Kidney capillary endothelial cell (primary cell): ENCODE results near the gene PPIG.
A peak's percentile ranks its signal among the peaks of the same experiment; 100 is the strongest.
"Not testable (repeated sequence)": the region's sequence is repeated elsewhere in the genome, so short reads cannot be mapped to it uniquely, and the experiment has no call there.

ENCODE experiments used
- DNase-seq: peaks from one replicate; pipeline ENCODE4 v3.0.0-alpha.2; 2018; ENCODE audit warnings: low spot score

PPIG gene

DNA sequence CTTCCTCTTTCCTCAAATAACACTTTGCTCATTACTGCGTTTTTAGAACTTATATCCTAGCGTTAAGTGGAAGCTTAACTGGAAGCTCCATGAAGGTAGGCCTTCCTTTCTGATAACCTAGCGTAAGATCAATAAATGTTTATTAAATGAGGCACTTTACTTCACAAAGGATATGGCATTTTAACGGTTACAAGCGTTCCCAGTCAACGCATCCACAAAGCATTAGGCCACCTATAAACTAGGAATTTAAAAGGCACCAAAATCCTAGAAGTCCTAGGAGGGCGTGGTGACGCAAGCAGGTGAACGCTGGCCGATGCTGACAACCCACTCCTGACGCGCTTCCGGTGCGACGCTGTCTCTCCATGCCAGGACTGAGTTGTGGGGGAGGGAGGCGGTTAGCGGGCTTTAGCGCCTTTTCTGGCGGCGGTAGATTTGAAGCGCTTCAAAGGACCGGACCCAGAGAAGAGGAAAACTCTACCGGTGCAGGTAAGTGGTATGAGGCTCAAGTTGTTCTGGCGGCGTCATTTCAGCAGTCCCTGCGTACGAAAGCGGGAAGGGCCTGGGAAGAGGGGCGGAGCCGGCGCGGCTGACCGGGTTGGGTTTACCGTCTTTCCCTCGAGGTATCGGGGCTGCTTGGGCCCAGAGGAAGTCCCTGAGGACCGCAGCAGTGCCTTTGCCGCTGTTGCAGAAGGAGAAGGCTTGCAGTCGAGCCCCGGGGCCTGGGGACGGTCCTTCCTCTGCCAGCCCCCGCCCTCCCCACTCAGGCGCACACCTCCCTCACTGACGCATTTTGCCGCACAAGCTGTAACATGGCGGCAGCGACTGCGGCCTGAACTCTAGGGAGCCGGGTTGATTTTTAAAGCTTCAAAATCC lies at the start of gene PPIG:
Gene PPIG, plus strand, starts transcription at position 347 of the 873 bp plus-strand sequence. CDS start 19,691 bp downstream, outside the sequence.
- DNase-seq: peak; percentile 84

DNA sequence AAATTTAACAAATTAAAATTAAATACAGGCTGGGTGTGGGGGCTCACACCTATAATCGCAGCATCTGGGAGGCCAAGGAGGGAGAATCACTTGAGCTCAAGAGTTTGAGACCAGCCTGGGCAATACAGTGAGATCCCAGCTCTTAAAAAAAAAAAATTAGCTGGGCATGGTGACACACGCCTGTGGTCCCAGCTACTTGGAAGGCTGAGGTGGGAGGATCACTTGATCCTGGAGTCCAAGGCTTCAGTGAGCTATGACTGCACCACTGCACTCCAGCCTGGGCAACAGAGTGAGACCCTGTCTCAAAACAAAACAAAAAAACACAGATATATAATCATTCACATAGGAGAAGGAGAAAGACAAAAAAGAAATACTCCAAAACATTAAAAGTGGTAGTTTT lies 44.7 kb upstream of the PPIG start:
- not testable (repeated sequence) for DNase-seq

DNA sequence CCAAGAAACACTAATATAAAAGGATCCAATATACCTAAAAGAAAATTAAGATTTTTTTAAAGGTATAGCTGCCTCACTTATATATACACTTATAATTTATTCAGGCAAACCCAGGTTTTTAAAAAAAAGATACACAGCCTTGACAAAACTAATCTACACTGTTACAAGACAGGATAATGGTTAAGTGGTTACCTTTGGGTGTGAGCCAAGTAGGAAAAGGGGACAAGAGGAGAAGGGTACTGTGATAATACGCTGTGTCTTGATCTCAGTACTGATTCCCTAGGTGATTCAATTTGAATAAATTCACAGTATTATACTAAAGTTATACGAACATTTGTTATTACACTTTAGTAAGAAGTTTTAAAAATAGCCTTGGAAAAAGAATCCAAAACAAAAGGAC lies 44.0 kb upstream of the PPIG start:
- no peak for DNase-seq

DNA sequence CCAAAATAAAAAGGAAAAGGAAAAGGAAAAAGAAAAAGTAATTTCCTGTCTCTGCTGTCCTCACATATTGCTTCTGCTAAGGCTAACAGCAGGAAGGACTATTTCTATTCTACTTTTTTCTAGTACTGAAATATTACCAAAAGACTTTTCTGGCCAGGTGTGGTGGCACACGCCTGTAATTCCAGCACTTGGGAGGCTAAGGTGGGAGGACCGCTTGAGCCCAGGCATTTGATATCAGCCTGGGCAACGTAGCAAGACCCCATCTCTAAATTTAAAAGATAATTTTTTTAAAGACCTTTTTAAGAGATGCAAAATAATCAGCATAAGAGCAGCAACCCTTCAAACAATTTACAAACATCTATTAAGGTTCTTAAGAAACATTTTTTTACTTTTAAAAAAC lies 41.7 kb upstream of the PPIG start:
- no peak for DNase-seq

DNA sequence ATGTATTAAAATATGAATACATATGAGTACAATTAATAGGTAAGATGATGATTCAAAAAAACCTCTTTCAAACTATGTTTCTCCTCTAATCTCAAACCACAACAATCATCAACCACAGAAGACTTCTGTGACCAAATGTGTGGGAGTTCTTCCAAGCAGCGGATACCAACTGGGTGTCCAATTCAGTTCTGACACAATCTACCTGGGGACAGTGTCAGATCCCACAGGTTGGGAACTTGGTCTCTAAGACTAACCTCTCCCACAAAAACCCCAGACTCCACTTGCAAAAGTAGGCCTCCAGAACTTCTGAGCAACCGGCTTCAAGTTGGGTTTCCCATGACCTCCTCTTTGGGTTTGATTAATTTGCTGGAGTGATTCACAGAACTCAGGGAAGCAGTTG lies 37.4 kb upstream of the PPIG start:
- no peak for DNase-seq

DNA sequence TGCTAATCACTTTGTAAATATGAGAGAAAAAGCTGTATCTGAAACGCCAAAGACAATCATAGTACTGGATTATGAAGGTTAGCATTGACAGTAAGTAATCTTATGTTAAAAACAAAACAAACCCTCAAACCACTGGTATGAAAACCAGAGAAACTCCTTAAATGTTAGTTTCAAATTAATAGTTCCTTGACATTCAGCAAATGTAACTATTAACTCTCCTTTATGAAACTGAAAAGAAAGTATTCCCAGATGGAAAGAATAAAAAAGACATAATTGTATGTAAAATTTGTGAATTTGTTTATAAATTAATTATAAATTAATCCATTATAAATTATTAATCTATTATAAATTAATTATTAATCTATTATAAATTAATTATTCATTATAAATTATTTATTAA lies 22.8 kb upstream of the PPIG start:
- DNase-seq: no peak

DNA sequence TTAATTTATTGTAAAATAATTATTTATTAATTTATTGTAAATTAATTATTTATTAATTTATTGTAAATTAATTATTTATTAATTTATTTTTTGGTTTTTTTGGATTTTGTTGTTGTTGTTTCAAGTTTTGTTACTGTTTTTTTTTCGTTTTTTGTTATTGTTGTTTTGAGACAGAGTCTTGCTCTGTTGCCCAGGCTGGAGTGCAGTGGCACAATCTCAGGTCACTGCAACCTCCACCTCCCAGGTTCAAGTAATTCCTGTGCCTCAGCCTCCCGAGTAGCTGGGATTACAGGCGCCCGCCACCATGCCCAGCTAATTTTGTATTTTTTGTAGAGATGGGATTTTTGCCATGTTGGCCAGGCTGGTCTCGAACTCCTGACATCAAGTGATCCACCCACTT lies 22.1 kb upstream of the PPIG start:
- not testable (repeated sequence) for DNase-seq

DNA sequence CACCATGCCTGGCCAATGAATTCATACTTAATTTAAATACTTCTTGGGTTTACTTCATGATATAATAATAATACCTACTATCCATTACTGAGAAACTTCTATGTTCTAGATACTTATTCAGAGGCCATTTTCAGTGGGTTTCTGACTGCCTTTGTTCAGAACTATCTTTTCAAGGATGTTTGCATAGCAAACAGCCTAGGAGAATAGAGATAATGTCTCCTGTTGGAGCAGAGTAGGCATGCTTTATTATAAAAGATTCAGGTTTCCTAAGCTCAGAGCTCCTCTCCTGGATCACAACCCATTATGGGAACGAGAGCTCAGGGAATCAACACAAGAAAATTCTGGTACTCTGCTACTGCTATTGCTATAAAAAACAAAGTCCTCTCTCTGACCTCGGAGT lies 21.6 kb upstream of the PPIG start:
- DNase-seq: no peak

DNA sequence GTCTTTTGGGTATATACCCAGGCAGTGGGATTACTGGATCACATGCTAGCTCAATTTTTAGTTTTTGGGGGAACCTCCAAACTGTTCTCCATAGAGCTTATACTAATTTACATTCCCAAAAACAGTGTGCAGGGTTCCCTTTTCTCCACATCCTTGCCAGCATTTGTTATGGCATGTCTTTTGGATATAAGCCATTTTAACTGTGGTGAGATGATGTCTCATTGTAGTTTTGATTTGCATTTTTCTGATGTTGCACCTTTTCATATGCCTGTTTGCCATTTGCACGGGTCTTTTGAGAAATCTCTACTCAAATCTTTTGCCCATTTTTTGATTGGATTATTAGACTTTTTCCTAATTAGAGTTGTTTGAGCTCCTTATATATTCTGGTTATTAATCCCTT lies 18.5 kb upstream of the PPIG start:
- DNase-seq: no peak

DNA sequence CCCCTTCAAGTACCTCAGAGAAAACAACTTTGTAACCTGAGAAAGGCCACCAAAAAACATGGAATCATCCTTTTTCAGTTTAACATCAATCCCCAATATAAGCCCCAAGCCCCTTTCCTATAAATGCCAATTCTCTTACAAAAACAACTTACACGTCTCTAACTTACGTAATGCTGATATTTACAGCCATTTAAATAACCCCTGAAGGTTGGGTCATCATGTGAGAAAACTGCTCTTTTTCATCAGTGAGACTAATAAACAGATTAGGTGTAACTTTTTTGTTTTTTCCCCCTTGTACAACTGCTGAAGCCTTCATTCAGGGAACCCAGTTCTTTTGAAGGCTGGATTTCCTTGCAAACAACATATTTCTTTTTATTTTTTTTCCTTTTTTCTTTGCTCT lies 14.2 kb upstream of the PPIG start:
- DNase-seq: no peak

DNA sequence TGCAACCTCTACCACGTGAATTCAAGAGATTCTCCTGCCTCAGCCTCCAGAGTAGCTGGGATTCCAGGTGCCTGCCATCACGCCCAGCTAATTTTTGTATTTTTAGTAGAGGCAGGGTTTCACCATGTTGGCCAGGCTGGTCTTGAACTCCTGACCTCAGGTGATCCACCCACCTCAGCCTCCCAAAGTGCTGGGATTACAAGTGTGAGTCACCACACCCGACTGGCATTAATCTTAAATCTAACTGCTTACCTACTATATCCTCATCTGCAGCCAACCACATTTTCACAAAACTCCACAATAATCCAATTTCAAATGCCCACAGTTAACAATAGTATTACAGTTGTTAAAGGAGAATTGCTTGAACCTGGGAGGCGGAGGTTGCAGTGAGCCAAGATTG lies 13.4 kb upstream of the PPIG start:
- DNase-seq: not testable (repeated sequence)

DNA sequence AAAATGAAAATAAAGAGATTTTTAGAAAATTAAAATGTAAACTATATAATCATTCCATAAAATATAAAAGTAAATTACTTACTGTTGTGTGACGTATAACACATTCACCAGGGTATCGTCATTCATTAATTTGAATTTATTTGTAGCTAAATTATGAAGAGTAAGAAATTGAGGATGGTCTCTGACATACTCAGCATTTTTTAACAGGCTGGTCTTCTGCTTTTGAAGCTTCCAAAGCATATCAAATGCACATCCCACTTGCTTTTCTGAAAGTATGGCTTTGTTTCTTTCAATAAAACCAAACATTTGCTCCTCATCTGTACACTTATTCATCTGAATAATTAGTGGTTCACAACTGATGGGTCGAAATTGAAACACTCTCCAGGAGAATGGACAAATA lies 12.6 kb upstream of the PPIG start:
- DNase-seq: no peak

DNA sequence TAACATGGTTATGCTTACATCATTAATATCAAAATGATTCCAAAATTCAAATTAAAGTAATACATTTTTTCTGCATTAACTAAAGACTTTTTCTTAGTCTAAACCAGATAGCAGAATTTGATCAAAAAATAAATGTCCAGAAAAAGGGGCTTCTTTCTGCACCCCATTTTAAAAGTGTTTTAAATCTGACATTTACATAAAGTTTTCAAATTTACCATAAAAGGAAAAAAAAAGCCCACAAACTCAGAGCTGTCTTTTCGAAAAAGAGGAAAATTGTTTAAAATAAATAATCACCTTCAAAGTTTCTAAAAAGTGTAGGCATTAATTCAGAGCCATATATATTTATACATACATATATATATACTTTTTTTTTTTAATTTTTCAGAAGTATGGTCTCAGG lies 12.0 kb upstream of the PPIG start:
- no peak for DNase-seq

DNA sequence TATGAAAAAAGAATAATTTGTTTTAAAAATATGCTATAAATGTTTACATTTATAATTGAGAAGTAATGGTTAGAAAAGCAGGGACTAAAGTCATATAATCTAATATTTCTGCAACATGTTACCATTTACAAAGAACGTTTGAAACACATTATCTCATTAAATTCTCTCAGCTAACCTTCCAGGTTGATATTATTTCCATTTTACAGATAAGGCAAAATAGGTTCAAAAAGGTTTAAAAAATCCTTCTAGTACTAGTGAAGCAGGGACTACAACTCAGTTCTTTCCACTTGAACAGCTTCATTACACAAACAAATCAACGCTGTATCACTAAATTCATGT lies 11.4 kb upstream of the PPIG start:
- no peak for DNase-seq

DNA sequence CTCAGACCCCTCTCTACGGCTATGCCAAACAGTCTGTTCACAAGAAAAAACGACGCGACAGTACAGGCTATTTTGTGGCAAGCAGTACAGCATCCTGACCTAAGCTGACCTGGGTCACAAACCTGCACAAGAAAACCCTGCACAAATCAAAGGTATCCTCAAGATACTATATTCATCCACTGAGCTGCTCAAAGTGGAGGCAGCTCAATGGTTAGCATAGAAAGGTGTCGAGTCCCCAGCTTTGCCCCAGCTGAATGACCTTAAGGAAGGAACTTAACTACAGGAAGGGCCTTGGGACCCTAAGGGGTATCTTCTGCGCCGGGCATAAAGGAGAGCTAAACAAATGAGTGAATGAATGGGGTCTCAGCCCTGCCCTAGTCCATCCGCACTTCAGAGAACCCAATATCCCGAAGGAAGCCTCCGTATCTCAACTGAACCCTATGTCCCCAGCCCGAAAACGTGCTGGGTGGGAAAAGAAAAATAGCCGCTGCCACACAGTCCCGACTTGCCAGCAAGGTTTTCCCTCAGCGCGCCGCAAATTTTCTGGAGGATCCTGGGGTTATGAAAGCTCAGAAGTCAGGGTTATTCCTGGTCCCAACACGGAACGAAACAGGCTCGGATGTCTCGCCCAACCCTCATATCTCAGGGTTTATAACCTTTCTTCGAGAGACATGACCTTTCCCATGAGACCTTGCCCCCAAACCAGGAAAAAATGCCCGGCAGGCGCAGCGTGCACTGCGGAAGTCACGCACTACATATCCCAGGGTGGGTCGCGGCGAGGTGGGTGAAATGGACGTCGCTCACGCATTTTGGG lies 10.8 kb upstream of the PPIG start, which contains the start of gene FASTKD1:
Gene FASTKD1, minus strand, starts transcription at position 706 of the 814 bp plus-strand sequence. CDS start 1,836 bp downstream, outside the sequence.
- peak; percentile 87 for DNase-seq

DNA sequence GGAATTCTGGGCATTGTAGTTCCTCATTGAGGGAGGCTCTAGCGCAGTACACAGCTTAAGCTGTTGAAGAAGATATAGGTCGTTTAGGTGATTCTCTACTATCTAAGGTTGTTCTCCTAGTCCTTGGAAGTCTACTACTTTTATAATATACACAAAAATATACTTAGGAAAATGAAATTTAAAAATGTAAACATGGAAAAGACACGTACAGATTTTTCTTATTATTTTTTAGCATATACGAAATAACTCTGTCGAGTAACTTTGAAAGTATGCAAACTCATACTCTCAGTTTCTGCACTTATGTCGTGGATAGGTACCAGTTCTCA lies 10.2 kb upstream of the PPIG start:
- DNase-seq: no peak

DNA sequence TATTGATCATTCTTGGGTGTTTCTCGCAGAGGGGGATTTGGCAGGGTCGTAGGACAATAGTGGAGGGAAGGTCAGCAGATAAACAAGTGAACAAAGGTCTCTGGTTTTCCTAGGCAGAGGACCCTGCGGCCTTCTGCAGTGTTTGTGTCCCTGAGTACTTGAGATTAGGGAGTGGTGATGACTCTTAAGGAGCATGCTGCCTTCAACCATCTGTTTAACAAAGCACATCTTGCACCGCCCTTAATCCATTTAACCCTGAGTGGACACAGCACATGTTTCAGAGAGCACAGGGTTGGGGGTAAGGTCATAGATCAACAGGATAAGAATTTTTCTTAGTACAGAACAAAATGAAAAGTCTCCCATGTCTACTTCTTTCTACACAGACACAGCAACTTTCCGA lies 9.6 kb upstream of the PPIG start:
- not testable (repeated sequence) for DNase-seq

DNA sequence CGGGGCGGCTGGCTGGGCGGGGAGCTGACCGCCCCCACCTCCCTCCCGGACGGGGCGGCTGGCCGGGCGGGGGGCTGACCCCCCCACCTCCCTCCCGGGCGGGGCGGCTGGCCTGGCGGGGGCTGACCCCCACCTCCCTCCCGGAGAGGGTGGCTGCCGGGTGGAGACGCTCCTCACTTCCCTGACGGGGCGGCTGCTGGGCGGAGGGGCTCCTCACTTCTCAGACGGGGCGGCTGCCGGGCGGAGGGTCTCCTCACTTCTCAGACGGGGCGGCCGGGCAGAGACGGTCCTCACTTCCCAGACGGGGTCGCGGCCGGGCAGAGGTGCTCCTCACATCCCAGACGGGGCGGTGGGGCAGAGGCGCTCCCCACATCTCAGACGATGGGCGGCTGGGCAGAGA lies 8.9 kb upstream of the PPIG start:
- DNase-seq: not testable (repeated sequence)

DNA sequence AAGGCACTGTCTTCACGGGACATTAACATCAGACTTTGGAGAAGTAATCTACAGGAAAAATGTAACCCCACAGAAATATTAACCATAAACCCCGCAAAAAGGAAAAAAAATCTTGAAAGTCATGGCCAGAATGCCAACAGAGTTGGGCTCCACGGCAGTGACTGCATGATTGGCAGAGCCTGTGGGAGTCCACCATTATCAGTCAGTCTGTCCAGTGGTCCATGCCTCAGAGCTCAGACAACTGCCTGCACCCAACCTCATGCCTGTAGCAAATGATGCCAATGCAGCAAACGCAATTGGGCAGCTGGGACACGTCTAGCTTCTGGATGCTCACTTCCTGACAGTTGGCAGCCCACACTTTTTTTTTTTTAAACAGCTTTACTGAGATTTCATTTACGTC lies 5.1 kb upstream of the PPIG start:
- DNase-seq: no peak

DNA sequence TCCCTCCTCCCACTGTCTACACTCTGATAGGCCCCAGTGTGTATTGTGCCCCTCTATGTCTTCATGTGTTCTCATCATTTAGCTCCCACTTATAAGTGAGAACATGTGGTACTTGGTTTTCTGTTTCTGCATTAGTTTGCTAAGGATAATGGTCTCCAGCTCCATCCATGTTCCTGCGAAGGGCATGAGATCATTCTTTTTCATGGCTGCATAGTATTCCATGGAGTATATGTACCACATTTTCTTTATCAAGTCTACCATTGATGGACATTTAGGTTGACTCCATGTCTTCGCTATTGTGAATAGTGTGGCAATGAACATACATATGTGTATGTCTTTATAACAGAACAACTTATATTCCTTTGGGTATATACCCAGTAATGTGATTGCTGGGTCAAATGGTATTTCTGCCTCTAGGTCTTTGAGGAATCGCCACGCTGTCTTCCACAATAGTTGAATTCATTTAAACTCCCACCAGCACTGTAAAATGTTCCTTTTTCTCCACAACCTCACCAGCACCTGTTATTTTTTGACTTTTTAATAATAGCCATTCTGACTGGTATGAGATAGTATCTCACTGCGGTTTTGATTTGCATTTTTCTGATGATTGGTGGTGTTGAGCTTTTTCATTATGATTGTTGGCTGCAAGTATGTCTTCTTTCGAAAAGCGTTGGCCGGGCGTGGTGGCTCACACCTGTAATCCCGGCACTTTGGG lies 1.4 kb upstream of the PPIG start:
- not testable (repeated sequence) for DNase-seq

DNA sequence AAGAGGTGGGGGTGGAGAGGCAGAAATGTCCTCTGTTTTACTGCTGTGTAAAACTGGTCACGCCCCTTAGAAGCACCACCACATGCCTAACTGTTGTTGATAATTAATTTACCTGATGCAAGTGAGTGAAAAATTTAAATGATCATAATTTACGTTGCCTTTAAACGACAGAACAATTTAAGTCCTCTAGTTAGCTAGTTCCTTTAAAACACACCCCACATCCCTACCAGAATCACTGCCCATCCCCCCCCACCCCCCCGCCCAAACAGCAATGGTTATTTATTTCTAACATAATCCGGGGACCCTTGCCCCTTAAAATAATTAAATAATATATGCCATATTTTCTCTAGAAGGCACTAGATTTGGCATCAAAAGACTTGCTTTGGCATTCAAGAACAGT lies 633 bp upstream of the PPIG start:
- DNase-seq: no peak

DNA sequence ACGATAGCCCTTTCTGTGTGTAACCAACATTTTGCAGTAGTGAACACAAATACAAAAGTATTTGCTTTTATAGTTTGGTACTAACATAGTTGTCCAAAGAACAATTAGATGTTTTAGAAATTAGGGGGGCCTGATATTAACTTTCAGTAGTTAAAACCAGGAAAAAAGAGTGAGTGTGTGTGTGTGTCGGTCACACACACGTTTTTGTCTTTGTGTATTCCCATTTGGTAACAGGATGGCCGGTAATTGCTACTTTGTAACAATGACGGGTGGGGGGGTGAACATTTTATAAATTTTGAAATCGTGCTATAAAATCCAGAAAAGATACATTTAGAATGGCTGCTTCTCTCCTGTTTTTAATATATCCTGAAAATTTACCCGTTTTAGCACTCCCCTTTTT lies 1.5 kb downstream of the PPIG start:
- DNase-seq: peak; percentile 25

DNA sequence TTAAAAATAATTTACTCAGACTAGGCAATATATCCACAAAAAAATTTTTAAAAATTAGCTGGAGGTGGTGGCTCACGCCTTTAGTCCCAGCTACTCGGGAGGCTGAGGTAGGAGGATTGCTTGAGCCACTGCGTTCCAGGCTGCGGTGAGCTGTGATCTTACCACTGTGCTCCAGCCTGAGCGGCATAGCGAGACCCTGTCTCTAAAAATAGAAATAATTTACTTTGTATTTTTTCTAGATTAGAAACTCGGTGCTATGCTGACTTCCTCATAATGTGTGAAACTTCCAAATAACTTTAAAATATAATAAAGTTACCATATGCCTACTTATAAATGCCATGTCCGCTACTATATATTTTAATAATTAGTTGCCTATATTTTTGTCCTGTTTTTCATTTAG lies 6.7 kb downstream of the PPIG start:
- DNase-seq: no peak
